Skeletal muscle tissue (tissue), 2 donors: ENCODE measurements around the gene CRADD. TPM values are rescaled to one million over a fixed set of nuclear protein-coding genes. Genes with fewer than 3 reads are reported as not detected.

ENCODE experiments used
- small RNA-seq: library from RNA; depleted of rRNA; stranded (forward); fragments of <200 nt; gene quantifications from one replicate; pipeline ENCODE3, GENCODE V24; 2014
- total RNA-seq: library from RNA; depleted of rRNA; stranded (reverse); fragments of >200 nt; gene quantifications from one replicate; pipeline ENCODE4 v1.2.3, GENCODE V29; 2014

The CRADD gene
- total RNA-seq, 1 donor from 2014 or later, result 18.3 TPM

Small RNA genes lying within 50 kb of the gene (small RNA-seq; reads per million reads assigned to genes)
- gene RN7SL630P, result not detected

Other genes with a start within 250 kb of the CRADD start
- 51.7 TPM for gene UBE2N, start 235.4 kb upstream of the CRADD start, total RNA-seq
- gene MRPL42, start 209.9 kb upstream of the CRADD start, total RNA-seq, result 28.7 TPM
- 13.6 TPM for gene SOCS2, start 104.7 kb upstream of the CRADD start, total RNA-seq